Measurements from ENCODE around the gene RGS2.

RGS2 gene

DNA sequence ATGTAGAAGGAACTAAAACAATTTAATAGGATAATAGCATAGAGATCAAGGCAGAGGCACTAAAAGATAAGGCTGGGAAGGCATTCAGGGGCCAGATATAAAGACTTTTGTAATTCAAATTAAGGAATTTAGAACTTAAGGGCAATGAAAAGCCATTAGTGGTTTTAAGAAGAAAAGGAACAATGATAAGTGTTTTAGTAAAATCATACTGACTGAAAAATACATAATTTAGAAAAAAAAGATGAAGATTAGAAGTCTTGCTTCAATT lies 14.1 kb upstream of the RGS2 start:
- TF ChIP-seq CTCF (IDR thresholded peaks at IDR 0.05) = no peak
- no peaks in the 10 kb centered on the region for H3K27me3 ChIP-seq
- no peaks in the 10 kb centered on the region for H3K9me3 ChIP-seq
- no peak overlapping the region for H3K4me3 ChIP-seq (ENCODE audit: low read depth in 1 of 2, low read length in 1 of 2)
- peaks cover 4 to 9% of the 10 kb centered on the region in 2 experiments for H3K4me1 ChIP-seq (ENCODE audit: control insufficient read depth in 1 of 2, insufficient read depth in 1 of 2, low read depth in 1 of 2, low read length in 1 of 2)
- no peak overlapping the region for H3K27ac ChIP-seq
- no peaks in the 10 kb centered on the region for H3K36me3 ChIP-seq

GRCh38 chr1:192795916-192796618 lies 12.8 kb upstream of the RGS2 start:
- H3K4me1 ChIP-seq (ENCODE audit: control insufficient read depth in 1 of 2, insufficient read depth in 1 of 2, low read depth in 1 of 2, low read length in 1 of 2) = peaks cover 4 to 9% of the 10 kb centered on the region in 2 experiments
- no peak for TF ChIP-seq CTCF (IDR thresholded peaks at IDR 0.05)
- no peaks in the 10 kb centered on the region for H3K36me3 ChIP-seq
- no peak overlapping the region for H3K4me3 ChIP-seq (ENCODE audit: low read depth in 1 of 2, low read length in 1 of 2)
- no peaks in the 10 kb centered on the region for H3K27me3 ChIP-seq
- no peak overlapping the region for H3K27ac ChIP-seq
- no peaks in the 10 kb centered on the region for H3K9me3 ChIP-seq

DNA sequence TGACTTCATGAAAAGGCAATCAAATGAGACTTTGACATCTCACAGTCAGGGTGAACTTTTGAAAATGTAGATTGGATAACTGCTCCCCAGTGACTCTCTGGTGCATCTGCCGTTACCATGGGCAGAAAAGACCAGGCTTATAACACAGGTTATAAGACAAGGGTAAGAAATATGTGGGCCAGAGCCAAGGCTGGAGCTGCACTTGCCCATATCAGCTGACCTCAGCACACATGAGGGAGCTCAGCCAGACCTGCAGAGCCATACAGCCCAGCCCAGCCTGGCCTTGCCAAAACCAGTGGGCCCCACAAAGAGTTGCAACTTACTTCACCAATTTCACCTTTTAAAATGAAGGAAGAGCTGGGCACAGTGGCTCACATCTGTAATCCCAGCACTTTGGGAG lies 11.7 kb upstream of the RGS2 start:
- Histone ChIP-seq H3K9me3 (no peaks in the 10 kb centered on the region), H3K27me3 (no peaks in the 10 kb centered on the region), H3K4me1 (ENCODE audit: control insufficient read depth in 1 of 2, insufficient read depth in 1 of 2, low read depth in 1 of 2, low read length in 1 of 2) (peaks cover 4 to 9% of the 10 kb centered on the region in 2 experiments), H3K36me3 (no peaks in the 10 kb centered on the region), H3K27ac (no peak overlapping the region), H3K4me3 (ENCODE audit: low read depth in 1 of 2, low read length in 1 of 2) (no peak overlapping the region)
- no peak for TF ChIP-seq CTCF (IDR thresholded peaks at IDR 0.05)

GRCh38 chr1:192797891-192798290 lies 10.9 kb upstream of the RGS2 start:
- peak overlapping the region; percentile 41 for H3K27ac ChIP-seq
- peaks cover 4 to 9% of the 10 kb centered on the region in 2 experiments for H3K4me1 ChIP-seq (ENCODE audit: control insufficient read depth in 1 of 2, insufficient read depth in 1 of 2, low read depth in 1 of 2, low read length in 1 of 2)
- H3K4me3 ChIP-seq (ENCODE audit: low read depth in 1 of 2, low read length in 1 of 2) = no peak overlapping the region
- H3K27me3 ChIP-seq = no peaks in the 10 kb centered on the region
- no peak for TF ChIP-seq CTCF (IDR thresholded peaks at IDR 0.05)
- no peaks in the 10 kb centered on the region for H3K9me3 ChIP-seq
- H3K36me3 ChIP-seq = no peaks in the 10 kb centered on the region

GRCh38 chr1:192801451-192801850 lies 7.4 kb upstream of the RGS2 start:
- H3K27me3 ChIP-seq = no peaks in the 10 kb centered on the region
- no peak overlapping the region for H3K4me3 ChIP-seq (ENCODE audit: low read depth in 1 of 2, low read length in 1 of 2)
- H3K36me3 ChIP-seq = no peaks in the 10 kb centered on the region
- peaks cover 17 to 20% of the 10 kb centered on the region in 2 experiments for H3K4me1 ChIP-seq (ENCODE audit: control insufficient read depth in 1 of 2, insufficient read depth in 1 of 2, low read depth in 1 of 2, low read length in 1 of 2)
- no peak for TF ChIP-seq CTCF (IDR thresholded peaks at IDR 0.05)
- no peaks in the 10 kb centered on the region for H3K9me3 ChIP-seq
- no peak overlapping the region for H3K27ac ChIP-seq

Data from neutrophil (primary cell).